C4-2B (cell line): ENCODE results near the gene NTRK2.
A peak's percentile ranks its signal among the peaks of the same experiment; 100 is the strongest.

Experiments used
- H3K27ac ChIP-seq: fragments of 450-650 bp; 2 replicates; pipeline ENCODE4 v1.5.1; 2017
- CTCF ChIP-seq: fragments of 450-650 bp; conservative IDR thresholded peaks from 2 replicates; pipeline ENCODE4 v1.5.1; 2017; ENCODE audit warnings: mild to moderate bottlenecking
- ZFX ChIP-seq: fragments of 450-650 bp; IDR thresholded peaks from 2 replicates; pipeline ENCODE4 v1.6.1; 2017

The NTRK2 gene

GRCh38 chr9:84932915-84933527 is 263.5 kb downstream of the NTRK2 start:
- TF ChIP-seq CTCF (peak; percentile 40), ZFX (no peak)
- H3K27ac ChIP-seq: no peak overlapping the region

- TF ChIP-seq CTCF: no peak
- TF ChIP-seq ZFX: no peak
- H3K27ac ChIP-seq: no peak overlapping the region
Measured at GRCh38 chr9:84935528-84936117, 266.1 kb downstream of the NTRK2 start.

- no peak overlapping the region for H3K27ac ChIP-seq
- TF ChIP-seq ZFX: no peak
- TF ChIP-seq CTCF: no peak
Measured at GRCh38 chr9:84937180-84937579, 267.7 kb downstream of the NTRK2 start.

GRCh38 chr9:84937581-84937980 is 268.1 kb downstream of the NTRK2 start:
- no peak for TF ChIP-seq ZFX
- no peak for TF ChIP-seq CTCF
- no peak overlapping the region for H3K27ac ChIP-seq

- TF ChIP-seq ZFX (no peak), CTCF (no peak)
- no peak overlapping the region for H3K27ac ChIP-seq
Measured at GRCh38 chr9:84939774-84940173, 270.2 kb downstream of the NTRK2 start.

- no peak for TF ChIP-seq CTCF
- TF ChIP-seq ZFX: no peak
Measured at GRCh38 chr9:84940294-84940693, 270.8 kb downstream of the NTRK2 start.

GRCh38 chr9:84941792-84942191 is 272.3 kb downstream of the NTRK2 start:
- H3K27ac ChIP-seq: no peak overlapping the region
- no peak for TF ChIP-seq ZFX
- TF ChIP-seq CTCF: no peak

More at GRCh38 chr9:84940294-84940693, 270.8 kb downstream of the NTRK2 start:
- H3K27ac ChIP-seq: no peak overlapping the region
